Kidney (tissue), 14 donors: ENCODE measurements around the gene ZNF70. TPM values are rescaled to one million over a fixed set of nuclear protein-coding genes. Genes with fewer than 3 reads are reported as not detected.

ENCODE experiments used
- DNase-seq, 5 donors: peaks; one replicate each; pipeline ENCODE4 v3.0.0-alpha.2; 2013 to 2020
- FAIRE-seq: peaks from 2 replicates; lab custom pipeline; 2012; peaks lifted over from hg19 to GRCh38; lab: Jason Lieb, UNC
- H3K27ac ChIP-seq, 2 donors: one replicate each; pipeline ENCODE4 v1.7.0; 2013; ENCODE audit warnings: low read depth in 2 of 2, low read length in 2 of 2, inconsistent platforms in 1 of 2
- H3K27me3 ChIP-seq: one replicate; pipeline ENCODE4 v1.7.1; 2013; ENCODE audit warnings: low read length, inconsistent platforms; ENCODE audit not compliant: control insufficient read depth, insufficient read depth
- H3K36me3 ChIP-seq, 3 donors: one replicate each; pipeline versions ENCODE4 v1.7.0 to v1.7.1; 2013; ENCODE audit warnings: low read length in 3 of 3, control low read depth in 1 of 3, inconsistent platforms in 1 of 3; ENCODE audit not compliant: insufficient read depth in 3 of 3, control insufficient read depth in 2 of 3
- H3K4me1 ChIP-seq, 3 donors: one replicate each; pipeline versions ENCODE4 v1.7.0 to v1.7.1; 2013; ENCODE audit warnings: low read length in 3 of 3, inconsistent platforms in 1 of 3, low read depth in 1 of 3; ENCODE audit not compliant: control insufficient read depth in 2 of 3, insufficient read depth in 2 of 3
- H3K4me3 ChIP-seq, 3 donors: one replicate each; pipeline versions ENCODE4 v1.7.0 to v1.8.1; 2013; ENCODE audit warnings: low read length in 3 of 3, control low read depth in 1 of 3, inconsistent platforms in 1 of 3
- H3K9ac ChIP-seq, 3 donors: one replicate each; pipeline versions ENCODE4 v1.7.0 to v1.7.1; 2013; ENCODE audit warnings: low read length in 3 of 3, control low read depth in 1 of 3, inconsistent platforms in 1 of 3
- H3K9me3 ChIP-seq, 3 donors: one replicate each; pipeline versions ENCODE4 v1.7.0 to v1.7.1; 2013; ENCODE audit warnings: low read length in 3 of 3, control low read depth in 1 of 3, inconsistent platforms in 1 of 3; ENCODE audit not compliant: control insufficient read depth in 2 of 3, insufficient read depth in 1 of 3
- intact Hi-C: fragments of 100-400 bp; cut with DNase I; formaldehyde crosslinking; loops from one replicate; pipeline ENCODE4 v1.11.1; 2022
- polyA plus RNA-seq: library from polyadenylated mRNA; stranded (reverse); fragments of 350-450 nt; fragmentation: Illumina TruSeq; extraction: RNeasy Lipid Tissue Mini Kit (QIAGEN cat#74804); gene quantifications from one replicate; pipeline ENCODE4 v1.2.3, GENCODE V29; 2014; ENCODE audit warnings: low read depth, low replicate concordance; ENCODE audit not compliant: insufficient read depth
- total RNA-seq: library from RNA; stranded (reverse); fragmentation: NEBNext Ultra II Directional; extraction: Animal tissue kit (Norgen Biotek cat#: 25700); gene quantifications from one replicate; pipeline ENCODE4 v1.2.1, GENCODE V29; 2021
- TF ChIP-seq, protein P1 (sequence below): IDR thresholded peaks from 3 replicates; pipeline ENCODE4 v1.5.1; 2012; ENCODE audit warnings: mild to moderate bottlenecking, moderate library complexity, borderline replicate concordance; ENCODE audit not compliant: insufficient read depth; ENCODE audit errors: extremely low read depth
- donor health status: control.
- donor health status: control.
- donor health status: control.
- donor health status: control.
- donor health status: control.
- donor health status: DM: yes; HTN: yes; CAD: no.
- donor health status: Normal renal cell carcinoma (clear cell type).

Gene ZNF70
- total and polyA plus RNA-seq, 2 donors from 2014 or later: 1.1 to 6.6 TPM

DNA sequence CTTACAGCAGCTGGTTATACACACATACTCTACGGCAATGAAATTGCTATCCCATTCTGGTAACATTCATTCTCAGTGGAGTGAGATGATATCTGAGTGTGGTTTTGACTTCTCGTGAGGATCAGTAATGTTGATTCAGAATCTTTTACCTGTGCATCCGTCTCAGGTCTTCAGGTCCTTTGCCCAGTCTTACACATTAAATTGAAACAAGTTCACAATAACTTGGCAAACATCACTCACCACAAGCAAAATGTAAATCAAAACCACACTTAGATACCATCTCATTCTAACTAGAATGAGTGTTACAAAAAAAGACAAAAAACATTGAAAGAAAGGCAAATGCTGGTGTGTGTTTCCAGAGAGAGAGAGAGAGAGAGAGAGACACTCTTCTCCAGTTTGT lies 46.1 kb downstream of the ZNF70 start:
- peaks cover 9 to 78% (median 60%) of the 10 kb centered on the region in 3 donors for H3K36me3 ChIP-seq
- no peak for DNase-seq
- intact Hi-C loops: no loop called here

GRCh38 chr22:23704062-23704461 lies 46.9 kb downstream of the ZNF70 start:
- DNase-seq (no peak), FAIRE-seq (no peak)
- Histone ChIP-seq H3K27ac (no peak overlapping the region), H3K4me3 (no peak overlapping the region), H3K9me3 (no peaks in the 10 kb centered on the region), H3K36me3 (peaks cover 6 to 75% (median 52%) of the 10 kb centered on the region in 3 donors), H3K4me1 (peaks cover 0 to 2% (median 0%) of the 10 kb centered on the region in 3 donors), H3K9ac (no peak overlapping the region), H3K27me3 (no peaks in the 10 kb centered on the region)
- intact Hi-C loops: no loop called here
- TF ChIP-seq, protein P1, sequence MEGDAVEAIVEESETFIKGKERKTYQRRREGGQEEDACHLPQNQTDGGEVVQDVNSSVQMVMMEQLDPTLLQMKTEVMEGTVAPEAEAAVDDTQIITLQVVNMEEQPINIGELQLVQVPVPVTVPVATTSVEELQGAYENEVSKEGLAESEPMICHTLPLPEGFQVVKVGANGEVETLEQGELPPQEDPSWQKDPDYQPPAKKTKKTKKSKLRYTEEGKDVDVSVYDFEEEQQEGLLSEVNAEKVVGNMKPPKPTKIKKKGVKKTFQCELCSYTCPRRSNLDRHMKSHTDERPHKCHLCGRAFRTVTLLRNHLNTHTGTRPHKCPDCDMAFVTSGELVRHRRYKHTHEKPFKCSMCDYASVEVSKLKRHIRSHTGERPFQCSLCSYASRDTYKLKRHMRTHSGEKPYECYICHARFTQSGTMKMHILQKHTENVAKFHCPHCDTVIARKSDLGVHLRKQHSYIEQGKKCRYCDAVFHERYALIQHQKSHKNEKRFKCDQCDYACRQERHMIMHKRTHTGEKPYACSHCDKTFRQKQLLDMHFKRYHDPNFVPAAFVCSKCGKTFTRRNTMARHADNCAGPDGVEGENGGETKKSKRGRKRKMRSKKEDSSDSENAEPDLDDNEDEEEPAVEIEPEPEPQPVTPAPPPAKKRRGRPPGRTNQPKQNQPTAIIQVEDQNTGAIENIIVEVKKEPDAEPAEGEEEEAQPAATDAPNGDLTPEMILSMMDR: no peak

More for the DNA sequence above, 46.1 kb downstream of the ZNF70 start:
- Histone ChIP-seq H3K9me3 (no peaks in the 10 kb centered on the region), H3K4me3 (no peak overlapping the region), H3K27ac (no peak overlapping the region), H3K4me1 (peaks cover 0 to 2% (median 0%) of the 10 kb centered on the region in 3 donors), H3K27me3 (no peaks in the 10 kb centered on the region), H3K9ac (no peak overlapping the region)
- TF ChIP-seq, protein P1: no peak
- no peak for FAIRE-seq

- TF ChIP-seq, protein P1: no peak
- H3K27me3 ChIP-seq: no peaks in the 10 kb centered on the region
- no peaks in the 10 kb centered on the region for H3K9me3 ChIP-seq
- no peak overlapping the region for H3K4me3 ChIP-seq
- no peak overlapping the region for H3K9ac ChIP-seq
- FAIRE-seq (no peak), DNase-seq (no peak)
- H3K36me3 ChIP-seq: peaks cover 4 to 54% (median 29%) of the 10 kb centered on the region in 3 donors
- intact Hi-C loops: no loop called here
- H3K4me1 ChIP-seq: peaks cover 0 to 2% (median 0%) of the 10 kb centered on the region in 3 donors
- H3K27ac ChIP-seq: no peak overlapping the region
Observed at GRCh38 chr22:23700706-23701105, 50.2 kb downstream of the ZNF70 start.
